ENCODE results near the gene RGS6.

RGS6 gene

GRCh38 chr14:72595152-72595862, 663.1 kb downstream of the RGS6 start:
- no peak for DNase-seq

- no peak for DNase-seq
Measured at GRCh38 chr14:72597252-72598233, 665.3 kb downstream of the RGS6 start.

- no peak for DNase-seq
Measured at GRCh38 chr14:72598306-72598705, 666.1 kb downstream of the RGS6 start.

- no peak for DNase-seq
Measured at GRCh38 chr14:72599579-72600470, 667.6 kb downstream of the RGS6 start.

- DNase-seq = no peak
Measured at GRCh38 chr14:72600551-72601330, 668.5 kb downstream of the RGS6 start.

GRCh38 chr14:72603639-72604038, 671.4 kb downstream of the RGS6 start:
- DNase-seq = no peak

GRCh38 chr14:72604133-72604532, 671.9 kb downstream of the RGS6 start:
- no peak for DNase-seq

- DNase-seq = no peak
Measured at GRCh38 chr14:72605096-72605920, 673.1 kb downstream of the RGS6 start.

GRCh38 chr14:72605921-72606220, 673.6 kb downstream of the RGS6 start:
- no peak for DNase-seq

- DNase-seq = no peak
Measured at GRCh38 chr14:72606879-72607278, 674.6 kb downstream of the RGS6 start.

- DNase-seq = no peak
Measured at GRCh38 chr14:72607386-72608130, 675.3 kb downstream of the RGS6 start.

- DNase-seq = no peak
Measured at GRCh38 chr14:72608391-72609204, 676.4 kb downstream of the RGS6 start.

- no peak for DNase-seq
Measured at GRCh38 chr14:72609205-72609916, 677.1 kb downstream of the RGS6 start.

GRCh38 chr14:72610096-72610830, 678.0 kb downstream of the RGS6 start:
- DNase-seq = no peak

GRCh38 chr14:72610831-72611200, 678.6 kb downstream of the RGS6 start:
- DNase-seq = no peak

GRCh38 chr14:72611506-72611905, 679.3 kb downstream of the RGS6 start:
- no peak for DNase-seq

- DNase-seq = no peak
Measured at GRCh38 chr14:72612041-72612440, 679.8 kb downstream of the RGS6 start.

- no peak for DNase-seq
Measured at GRCh38 chr14:72613231-72613974, 681.2 kb downstream of the RGS6 start.

Data from CD4-positive, alpha-beta T cell treated with Interleukin-6 for 4 hours (primary cell).